Thyroid gland (tissue), 4 donors: Measurements from ENCODE around the gene MB21D2.

ENCODE experiments used
- POLR2A ChIP-seq, 2 donors: fragments of 450-650 bp; IDR thresholded peaks; one replicate each; pipeline ENCODE4 v1.6.1; 2017; ENCODE audit warnings: antibody characterized with exemption in 2 of 2, mild to moderate bottlenecking in 2 of 2, moderate library complexity in 1 of 2
- TF ChIP-seq, protein P1 (sequence below), 6 experiments: fragments of 200-600 bp in 3 of 6; fragments of 450-650 bp in 3 of 6; sonication (generic) in 3 of 6; IDR thresholded peaks; one replicate each; pipeline ENCODE4 v1.5.1; 2016 to 2019; ENCODE audit warnings: antibody characterized with exemption in 6 of 6, mild to moderate bottlenecking in 2 of 6, inconsistent platforms in 1 of 6, moderate library complexity in 1 of 6

DNA sequence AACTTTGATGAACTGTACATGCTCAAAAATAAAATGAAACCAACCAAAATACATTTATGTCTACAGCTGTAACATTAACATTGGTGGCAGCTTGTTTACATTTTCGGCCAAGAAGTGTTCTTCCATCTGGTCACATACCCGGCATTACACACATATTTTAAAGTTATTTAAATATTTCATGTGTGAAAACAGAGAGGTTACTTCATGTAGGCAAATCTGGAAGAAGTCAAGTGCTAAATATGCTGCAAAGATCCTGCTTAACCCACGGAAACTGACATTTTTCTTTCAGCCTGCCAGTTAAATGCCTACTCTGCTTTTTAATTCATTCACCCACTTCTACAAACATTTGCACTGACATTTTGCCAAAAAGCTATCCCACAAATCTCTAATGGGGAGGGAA, 69.7 kb downstream of the MB21D2 start:
- TF ChIP-seq, protein P1, sequence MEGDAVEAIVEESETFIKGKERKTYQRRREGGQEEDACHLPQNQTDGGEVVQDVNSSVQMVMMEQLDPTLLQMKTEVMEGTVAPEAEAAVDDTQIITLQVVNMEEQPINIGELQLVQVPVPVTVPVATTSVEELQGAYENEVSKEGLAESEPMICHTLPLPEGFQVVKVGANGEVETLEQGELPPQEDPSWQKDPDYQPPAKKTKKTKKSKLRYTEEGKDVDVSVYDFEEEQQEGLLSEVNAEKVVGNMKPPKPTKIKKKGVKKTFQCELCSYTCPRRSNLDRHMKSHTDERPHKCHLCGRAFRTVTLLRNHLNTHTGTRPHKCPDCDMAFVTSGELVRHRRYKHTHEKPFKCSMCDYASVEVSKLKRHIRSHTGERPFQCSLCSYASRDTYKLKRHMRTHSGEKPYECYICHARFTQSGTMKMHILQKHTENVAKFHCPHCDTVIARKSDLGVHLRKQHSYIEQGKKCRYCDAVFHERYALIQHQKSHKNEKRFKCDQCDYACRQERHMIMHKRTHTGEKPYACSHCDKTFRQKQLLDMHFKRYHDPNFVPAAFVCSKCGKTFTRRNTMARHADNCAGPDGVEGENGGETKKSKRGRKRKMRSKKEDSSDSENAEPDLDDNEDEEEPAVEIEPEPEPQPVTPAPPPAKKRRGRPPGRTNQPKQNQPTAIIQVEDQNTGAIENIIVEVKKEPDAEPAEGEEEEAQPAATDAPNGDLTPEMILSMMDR (IDR thresholded peaks at IDR 0.05), result no peak
- no peak for TF ChIP-seq POLR2A (IDR thresholded peaks at IDR 0.05)
